GM12873 (cell line): ENCODE data around the gene PDE1A.

Source experiments
- CTCF ChIP-seq: IDR thresholded peaks from 2 replicates; pipeline ENCODE4 v1.5.1; 2012; ENCODE audit warnings: low read depth, mild to moderate bottlenecking, moderate library complexity, low read length, control low read depth; ENCODE audit not compliant: insufficient read depth; ENCODE audit errors: missing control alignments

The PDE1A gene

GRCh38 chr2:182116774-182117173 is 310.1 kb downstream of the PDE1A start:
- TF ChIP-seq CTCF = no peak

GRCh38 chr2:182115258-182115657 is 311.6 kb downstream of the PDE1A start:
- no peak for TF ChIP-seq CTCF

- TF ChIP-seq CTCF = no peak
Measured at GRCh38 chr2:182113334-182113733, 313.5 kb downstream of the PDE1A start.

- TF ChIP-seq CTCF = no peak
Measured at GRCh38 chr2:182110347-182110746, 316.5 kb downstream of the PDE1A start.

GRCh38 chr2:182103526-182103925 is 323.3 kb downstream of the PDE1A start:
- TF ChIP-seq CTCF = no peak

GRCh38 chr2:182101263-182101662 is 325.6 kb downstream of the PDE1A start:
- peak; percentile 28 for TF ChIP-seq CTCF

GRCh38 chr2:182098648-182099047 is 328.2 kb downstream of the PDE1A start:
- TF ChIP-seq CTCF = no peak
